Caki2 (cell line): Measurements from ENCODE around the gene PRAMEF18. TPM values are rescaled to one million over a fixed set of nuclear protein-coding genes. Genes with fewer than 3 reads are reported as not detected.
"Not testable (repeated sequence)": the region's sequence is repeated elsewhere in the genome, so short reads cannot be mapped to it uniquely, and the experiment has no call there.

ENCODE experiments used
- DNase-seq: peaks from one replicate; pipeline ENCODE4 v3.0.0-alpha.2; 2015; ENCODE audit warnings: low read depth
- in situ Hi-C: cut with HindIII; loops from 2 replicates; pipeline ENCODE4 v1.10.0; 2016; ENCODE audit warnings: low sequenced_read_pairs, low pct_unique_long_range_greater_than_20kb, mixed read lengths
- total RNA-seq: library from RNA; depleted of rRNA; stranded (reverse); fragments of >200 nt; shearing (Covaris generic); gene quantifications from 2 replicates; pipeline ENCODE4 v1.2.3, GENCODE V29; 2014; ENCODE audit warnings: low replicate concordance; rRNA removed

PRAMEF18 gene, protein sequence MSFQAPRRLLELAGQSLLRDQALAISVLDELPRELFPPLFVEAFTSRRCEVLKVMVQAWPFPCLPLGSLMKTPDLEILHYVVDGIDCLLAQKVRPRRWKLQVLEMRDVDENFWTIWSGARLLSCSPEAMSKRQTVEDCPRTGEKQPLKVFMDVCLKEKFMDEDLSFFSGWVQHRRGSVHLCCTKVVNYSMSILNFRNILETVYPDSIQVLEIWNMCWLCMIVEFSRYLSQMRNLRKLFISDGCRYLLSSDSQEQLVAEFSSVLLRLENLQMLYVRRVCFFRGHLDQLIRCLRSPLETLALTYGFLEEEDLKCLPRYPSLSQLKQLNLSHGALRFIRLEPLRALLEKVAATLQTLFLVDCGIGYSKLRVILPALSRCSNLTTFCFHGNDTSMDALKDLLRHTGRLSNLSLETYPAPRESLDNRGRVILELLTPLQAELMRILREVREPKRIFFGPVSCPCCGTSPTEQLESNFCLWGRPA
- total RNA-seq, result not detected in 2 replicates

DNA sequence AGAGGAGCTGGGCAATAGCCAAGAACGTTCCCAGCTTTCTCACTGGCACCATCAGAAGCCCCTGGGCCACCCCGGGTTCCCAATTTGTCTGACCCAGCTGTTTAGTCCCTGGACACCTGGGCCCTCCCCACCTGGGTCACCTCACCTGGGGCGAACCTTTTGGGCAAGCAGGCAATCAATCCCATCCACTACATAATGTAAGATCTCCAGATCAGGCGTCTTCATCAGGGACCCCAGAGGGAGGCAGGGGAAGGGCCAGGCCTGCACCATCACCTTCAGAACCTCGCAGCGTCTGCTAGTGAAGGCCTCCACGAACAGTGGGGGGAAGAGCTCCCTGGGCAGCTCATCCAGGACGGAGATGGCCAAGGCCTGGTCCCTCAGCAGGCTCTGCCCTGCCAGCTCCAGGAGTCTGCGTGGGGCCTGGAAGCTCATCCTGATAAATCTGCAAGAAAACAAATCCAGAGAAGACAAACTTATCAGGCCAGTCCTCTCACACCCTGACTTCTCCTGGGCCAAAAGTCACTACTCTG is at the start of gene PRAMEF18:
Gene PRAMEF18 (minus strand): TSS at position 480 of the 530 bp plus-strand sequence. CDS start 48 bp downstream, at position 432.
- DNase-seq, in situ Hi-C loops: not testable (repeated sequence)

DNA sequence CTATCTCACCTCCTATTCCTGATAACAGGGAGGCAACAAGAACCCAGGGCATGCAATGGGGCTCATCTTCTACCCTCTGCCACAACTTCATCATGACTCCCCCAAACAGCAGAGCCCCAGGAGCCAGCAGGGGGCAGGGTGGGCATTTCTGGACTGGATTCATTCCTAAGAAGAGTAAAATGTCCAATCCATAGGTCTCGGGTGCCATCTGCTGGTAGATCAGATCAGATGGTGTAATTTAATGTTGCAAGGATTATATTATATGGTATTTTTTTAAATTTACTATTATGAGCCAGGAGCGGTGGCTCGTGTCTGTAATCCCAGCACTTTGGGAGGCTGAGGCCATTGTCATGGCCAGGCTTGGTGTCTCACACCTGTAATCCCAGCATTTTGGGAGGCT is 39.2 kb upstream of the PRAMEF18 start:
- in situ Hi-C loops, DNase-seq: not testable (repeated sequence)

DNA sequence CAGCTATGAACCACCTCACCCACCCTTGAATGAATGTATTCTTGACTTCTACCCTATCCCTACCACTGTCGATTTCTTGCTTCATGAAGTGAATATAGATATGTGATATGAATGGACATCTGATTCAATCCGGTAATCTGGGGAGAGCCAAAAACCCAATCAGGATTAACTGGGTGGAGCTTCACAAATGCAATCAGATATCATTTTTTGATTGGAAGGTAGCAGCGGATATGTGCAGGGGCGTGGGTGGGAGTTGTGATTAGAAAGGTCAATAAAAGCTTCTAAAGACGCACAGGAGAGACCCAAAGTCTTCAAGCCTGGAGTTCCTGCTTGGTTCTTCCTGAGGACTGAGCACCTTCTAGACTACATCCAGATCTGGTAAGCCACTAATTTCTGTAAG is 27.9 kb upstream of the PRAMEF18 start, which contains the start of gene PRAMEF5:
Gene PRAMEF5 (plus strand): TSS at position 301 of the 400 bp plus-strand sequence. CDS start 5,071 bp downstream, outside the sequence.
- DNase-seq, in situ Hi-C loops: not testable (repeated sequence)

DNA sequence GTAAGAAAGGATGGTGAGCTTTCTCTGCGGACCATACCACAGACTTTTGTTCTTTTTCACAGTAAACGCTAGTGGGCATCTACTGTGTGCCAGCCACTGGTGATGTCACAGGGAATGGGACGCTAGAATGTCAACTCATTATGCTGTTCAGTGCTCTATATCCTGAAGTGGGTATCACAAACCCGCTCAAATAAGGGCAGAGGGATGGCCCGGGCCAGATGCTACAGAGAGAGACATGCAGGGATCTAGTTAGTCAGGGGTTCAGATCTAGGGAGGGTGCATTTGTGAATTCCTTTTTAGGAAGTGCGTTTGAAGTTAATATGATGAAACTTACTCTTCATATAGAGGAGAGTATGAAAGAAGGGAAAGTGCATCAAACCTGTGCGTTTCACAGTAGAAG is 21.2 kb upstream of the PRAMEF18 start:
- DNase-seq, in situ Hi-C loops: not testable (repeated sequence)

DNA sequence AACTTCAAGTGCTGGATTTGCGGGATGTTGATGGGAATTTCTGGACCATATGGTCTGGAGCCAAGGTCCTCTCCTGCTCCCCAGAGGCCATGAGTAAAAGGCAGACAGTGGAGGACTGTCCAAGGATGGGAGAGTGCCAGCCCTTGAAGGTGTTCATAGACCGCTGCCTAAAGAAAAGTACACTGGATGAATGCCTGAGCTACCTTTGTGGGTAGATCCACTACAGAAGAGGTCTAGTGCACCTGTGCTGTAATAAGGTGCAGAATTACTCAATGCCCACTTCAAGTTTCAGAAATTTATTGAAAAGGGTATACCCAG is 20.6 kb upstream of the PRAMEF18 start:
- DNase-seq, in situ Hi-C loops: not testable (repeated sequence)

DNA sequence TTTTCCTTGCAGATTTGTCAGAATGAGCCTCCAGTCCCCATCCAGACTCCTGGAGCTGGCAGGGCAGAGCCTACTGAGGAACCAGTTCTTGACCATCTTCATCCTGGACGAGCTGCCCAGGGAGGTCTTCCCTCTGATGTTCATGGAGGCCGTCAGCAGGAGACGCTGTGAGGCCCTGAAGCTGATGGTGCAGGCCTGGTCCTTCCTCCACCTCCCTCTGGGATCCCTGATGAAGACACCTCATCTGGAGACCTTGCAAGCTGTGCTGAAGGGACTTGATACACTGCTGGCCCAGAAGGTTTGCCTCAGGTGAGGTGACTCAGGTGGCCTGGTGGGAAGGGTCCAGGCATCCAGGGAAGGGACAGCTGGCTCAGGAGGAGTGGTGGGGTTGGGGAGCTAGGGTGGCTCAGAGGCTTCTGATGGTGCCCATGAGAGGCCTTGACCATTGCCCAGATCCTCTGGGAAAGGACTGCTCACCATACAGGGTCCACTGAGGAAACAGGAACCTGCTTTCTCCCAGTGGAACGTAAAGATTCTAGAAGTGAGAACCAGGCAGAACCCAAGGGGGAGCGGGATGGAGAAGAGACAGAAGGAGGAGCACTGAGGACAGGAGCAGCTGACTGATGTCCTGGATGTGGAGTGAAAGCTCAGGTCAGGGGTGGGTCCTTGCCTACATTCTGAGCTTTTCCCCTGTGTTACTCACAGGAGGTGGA is 20.0 kb upstream of the PRAMEF18 start:
- DNase-seq, in situ Hi-C loops: not testable (repeated sequence)

DNA sequence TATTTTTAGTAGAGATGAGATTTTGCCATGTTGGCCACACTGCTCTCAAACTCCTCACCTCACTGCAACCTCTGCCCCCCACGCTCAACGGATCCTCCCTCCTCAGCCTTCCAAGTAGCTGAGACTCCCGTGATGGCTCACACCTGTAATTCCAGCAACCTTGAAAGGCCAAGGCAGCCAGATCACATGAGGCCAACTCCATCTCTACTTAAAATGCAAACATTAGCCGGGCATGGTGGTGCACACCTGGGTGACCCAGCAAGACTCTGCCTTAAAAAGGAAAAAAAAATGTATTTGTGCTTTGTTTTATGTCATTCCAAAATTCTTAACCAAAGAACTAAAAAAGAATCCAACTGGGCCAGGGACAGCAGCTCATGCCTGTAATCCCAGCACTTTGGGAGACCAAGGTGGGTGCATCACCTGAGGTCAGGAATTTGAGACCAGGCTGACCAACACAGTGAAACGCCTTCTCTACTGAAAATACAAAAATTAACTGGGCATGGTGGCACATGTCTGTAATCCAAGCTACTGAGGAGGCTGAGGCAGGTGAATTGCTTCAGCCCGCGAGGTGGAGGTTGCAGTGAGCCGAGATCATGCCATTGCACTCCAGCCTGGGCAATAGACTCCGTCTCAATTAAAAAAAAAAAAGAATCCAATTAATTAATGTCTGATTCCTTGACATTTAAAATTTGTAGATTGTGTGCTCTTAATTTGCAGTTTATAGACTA is 17.7 kb upstream of the PRAMEF18 start:
- in situ Hi-C loops, DNase-seq: not testable (repeated sequence)

DNA sequence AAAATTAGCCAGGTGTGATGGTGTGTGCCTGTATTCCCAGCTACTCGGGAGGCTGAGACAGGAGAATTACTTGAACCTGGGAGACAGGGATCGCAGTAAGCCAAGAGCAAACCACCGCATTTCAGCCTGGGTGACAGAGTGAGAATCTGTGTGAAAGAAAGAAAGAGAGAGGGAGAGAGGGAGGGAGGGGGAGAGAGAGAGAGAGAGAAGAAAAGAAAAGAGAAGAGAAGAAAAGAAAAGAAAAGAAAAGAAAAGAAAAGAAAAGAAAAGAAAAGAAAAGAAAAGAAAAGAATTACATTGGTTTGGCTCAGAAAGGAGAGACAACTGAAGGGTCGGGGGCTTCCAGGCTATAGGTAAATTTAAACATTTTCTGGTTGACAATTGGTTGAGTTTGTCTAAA is 13.7 kb upstream of the PRAMEF18 start:
- in situ Hi-C loops, DNase-seq: not testable (repeated sequence)

DNA sequence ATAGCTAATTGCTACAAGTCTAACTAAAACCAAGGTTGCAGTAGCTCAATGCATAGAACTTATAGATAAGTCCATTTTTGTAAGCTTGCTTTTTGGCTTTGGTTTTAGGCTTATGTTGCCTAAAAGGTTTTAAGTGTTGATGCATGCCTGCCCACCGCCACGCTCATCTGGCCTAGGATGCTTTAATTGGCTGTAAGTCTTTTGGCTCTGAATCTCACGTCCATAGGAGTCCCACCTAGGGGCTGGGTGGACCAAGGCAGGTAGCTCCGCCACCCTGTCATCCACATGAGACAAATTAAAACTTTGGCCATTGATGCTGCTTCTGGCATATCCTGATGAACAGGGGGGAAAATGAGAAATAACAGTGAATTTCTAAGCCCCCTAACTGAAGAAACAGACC is 11.6 kb upstream of the PRAMEF18 start:
- DNase-seq, in situ Hi-C loops: not testable (repeated sequence)

DNA sequence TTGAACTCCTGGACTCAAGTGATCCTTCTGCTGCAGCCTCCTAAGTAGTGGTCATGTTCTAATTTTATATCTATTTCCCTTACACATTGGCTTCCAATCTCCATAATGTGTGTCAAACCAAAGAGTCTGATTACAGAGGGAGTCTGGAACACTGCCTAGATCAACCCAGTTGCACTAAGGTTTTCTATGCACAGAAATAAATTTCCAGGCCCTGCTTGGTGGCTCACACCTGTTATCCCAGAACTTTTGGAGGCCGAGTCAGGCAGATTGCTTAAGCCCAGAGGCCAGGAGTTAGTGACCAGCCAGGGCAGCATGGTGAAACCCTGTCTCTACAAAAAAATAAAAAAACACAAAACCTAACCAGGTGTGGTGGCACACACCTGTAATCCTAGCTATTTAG is 8.1 kb upstream of the PRAMEF18 start:
- in situ Hi-C loops, result not testable (repeated sequence)

DNA sequence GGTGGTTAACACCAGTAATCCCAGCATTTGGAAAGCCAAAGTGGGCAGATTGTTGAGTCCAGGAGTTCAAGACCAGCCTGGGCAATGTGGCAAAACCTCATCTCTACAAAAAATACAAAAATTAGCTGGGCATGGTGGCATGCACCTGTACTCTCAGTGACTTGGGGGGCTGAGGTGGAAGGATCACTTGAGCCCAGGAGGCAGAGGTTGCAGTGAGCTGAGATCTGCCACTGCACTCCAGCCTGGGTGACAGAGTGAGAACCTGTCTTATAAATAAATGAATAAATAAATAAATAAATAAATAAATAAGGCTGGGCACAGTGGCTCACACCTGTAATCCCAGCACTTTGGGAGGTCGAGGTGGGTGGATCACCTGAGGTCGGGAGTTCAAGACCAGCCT is 6.1 kb upstream of the PRAMEF18 start:
- in situ Hi-C loops, DNase-seq: not testable (repeated sequence)

More for the DNA sequence above, 8.1 kb upstream of the PRAMEF18 start:
- not testable (repeated sequence) for DNase-seq

DNA sequence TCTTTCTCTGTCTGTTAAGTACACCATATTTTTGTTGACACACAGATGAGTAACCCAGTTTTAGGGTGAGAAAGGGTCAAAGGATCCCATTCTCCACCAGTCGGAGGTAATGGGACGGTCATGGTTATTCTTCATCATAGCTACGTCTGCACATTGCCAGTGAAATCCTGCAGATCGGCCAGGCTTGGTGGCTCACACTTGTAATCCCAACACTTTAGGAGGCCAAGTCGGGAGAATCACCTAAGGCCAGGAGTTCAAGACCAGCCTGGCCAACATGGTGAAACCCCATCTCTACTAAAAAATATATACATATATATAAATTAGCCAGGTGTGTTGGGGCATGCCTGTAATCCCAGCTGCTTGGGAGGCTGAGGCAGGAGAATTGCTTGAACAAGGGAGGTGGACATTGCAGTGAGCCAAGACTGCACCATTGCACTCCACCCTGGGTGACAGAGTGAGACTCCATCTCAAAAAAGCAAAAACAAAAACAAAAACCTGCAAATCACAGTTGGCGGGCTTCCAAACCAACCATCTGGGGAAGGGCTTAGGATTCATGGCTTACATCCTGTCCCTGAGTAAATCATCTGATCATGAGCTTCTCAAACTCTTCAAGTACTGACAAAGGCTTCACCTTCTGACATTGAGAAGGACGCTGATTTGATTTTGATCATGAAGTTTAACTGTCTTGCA is 5.3 kb upstream of the PRAMEF18 start:
- DNase-seq, in situ Hi-C loops: not testable (repeated sequence)

DNA sequence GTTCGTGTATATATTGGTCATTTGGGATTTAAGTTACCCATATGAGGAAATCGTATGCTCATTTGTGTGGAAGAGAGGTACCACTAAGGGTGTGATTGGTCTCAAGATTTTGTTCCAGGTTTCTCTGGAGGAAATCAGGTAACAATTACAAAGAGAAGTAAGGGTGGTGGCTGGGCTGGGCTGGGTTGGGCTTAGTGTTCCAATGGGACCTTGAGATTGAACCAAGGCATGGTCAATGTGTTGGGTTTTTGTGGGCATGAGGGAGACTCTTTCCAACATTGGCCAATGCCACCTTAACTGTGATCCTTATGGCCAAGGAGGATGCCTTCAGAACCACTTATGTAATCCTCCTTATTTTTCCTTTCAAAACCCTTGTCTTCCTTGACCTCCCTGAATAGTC is 4.6 kb upstream of the PRAMEF18 start:
- DNase-seq, in situ Hi-C loops: not testable (repeated sequence)

DNA sequence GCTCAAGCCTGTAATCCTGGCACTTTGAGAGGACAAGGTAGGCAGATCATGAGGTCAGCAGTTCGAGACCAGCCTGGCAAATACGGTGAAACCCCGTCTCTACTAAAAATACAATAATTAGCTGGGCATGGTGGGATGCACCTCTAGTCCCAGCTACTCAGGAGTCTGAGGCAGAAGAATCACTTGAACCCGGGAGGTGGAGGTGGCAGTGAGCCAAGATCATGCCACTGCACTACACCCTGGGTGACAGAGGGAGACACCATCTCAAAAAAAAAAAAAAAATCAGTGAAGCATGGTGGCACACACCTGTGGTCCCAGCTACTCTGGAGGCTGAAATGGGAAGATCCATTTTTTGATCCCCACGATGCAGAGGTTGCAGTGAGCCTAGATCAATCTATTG is 4.1 kb upstream of the PRAMEF18 start:
- DNase-seq, in situ Hi-C loops: not testable (repeated sequence)

DNA sequence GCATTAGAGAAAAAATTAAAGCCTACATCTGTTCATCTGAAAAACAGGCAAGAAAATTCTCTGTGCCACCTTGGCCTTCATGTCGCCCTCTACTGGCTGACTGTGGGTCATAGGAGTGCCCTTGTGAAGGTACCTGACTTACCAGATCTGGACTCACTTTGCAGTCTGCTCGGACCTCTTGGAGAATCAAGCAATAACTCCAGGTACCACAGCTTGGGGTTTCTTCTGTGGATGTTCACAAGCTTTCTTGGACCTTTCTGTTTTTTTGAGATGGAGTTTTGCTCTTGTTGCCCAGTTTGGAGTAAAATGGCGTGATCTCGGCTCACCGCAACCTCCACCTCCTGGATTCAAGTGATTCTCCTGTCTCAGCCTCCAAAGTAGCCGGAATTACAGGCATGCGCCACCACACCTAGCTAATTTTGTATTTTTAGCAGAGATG is 2.4 kb upstream of the PRAMEF18 start:
- in situ Hi-C loops, result no loop called here
- DNase-seq, result no peak

DNA sequence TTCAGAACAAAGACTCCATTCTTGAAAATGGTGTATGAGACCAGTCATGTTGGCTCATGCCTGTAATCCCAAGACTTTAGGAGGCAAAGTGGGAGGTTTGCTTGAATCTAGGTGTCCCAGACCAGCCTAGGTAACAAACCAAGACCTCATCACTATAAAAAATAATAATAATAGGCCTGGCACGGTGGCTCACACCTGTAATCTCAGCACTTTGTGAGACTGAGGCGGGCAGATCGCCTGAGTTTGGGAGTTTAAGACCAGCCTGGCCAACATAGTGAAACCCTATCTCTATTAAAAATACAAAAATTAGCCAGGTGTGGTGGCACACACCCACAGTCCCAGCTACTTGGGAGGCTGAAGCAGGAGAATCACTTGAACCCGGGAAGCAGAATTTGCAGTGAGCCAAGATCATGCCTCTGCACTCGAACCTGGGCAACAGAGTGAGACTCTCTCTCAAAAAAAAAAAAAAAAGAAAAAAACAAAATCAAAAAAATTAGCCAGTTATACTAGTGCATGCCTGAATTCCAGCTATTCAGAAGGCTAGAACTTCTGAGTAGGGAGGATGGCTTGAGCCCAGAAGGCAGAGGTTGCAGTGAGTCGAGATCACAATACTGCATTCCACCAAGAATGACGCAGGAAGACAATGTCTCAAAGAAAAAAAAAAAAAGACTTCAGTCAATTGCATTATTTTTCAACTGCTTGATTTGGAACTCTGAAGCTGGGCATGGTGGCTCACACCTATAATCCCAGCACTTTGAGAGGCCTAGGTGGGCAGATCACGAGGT is 1.5 kb upstream of the PRAMEF18 start:
- in situ Hi-C loops, DNase-seq: not testable (repeated sequence)
